HL-60 (cell line): ENCODE data around the gene AKAP13.

Source experiments
- DNase-seq, 2 experiments: peaks; one replicate each; pipeline ENCODE4 v3.0.0-alpha.2; 2010 to 2020; ENCODE audit warnings: low read depth in 1 of 2, low spot score in 1 of 2
- H3K27ac ChIP-seq: fragments of 250-450 bp; sonication (Bioruptor Pico); replicated peaks from 2 replicates; pipeline ENCODE4 v1.5.1; 2020; ENCODE audit warnings: mild to moderate bottlenecking, moderate library complexity
- H3K27me3 ChIP-seq: fragments of 250-450 bp; sonication (Bioruptor Pico); 2 replicates; pipeline ENCODE4 v1.5.1; 2021; ENCODE audit warnings: mild to moderate bottlenecking, moderate library complexity; ENCODE audit not compliant: insufficient read depth, poor library complexity, severe bottlenecking
- H3K4me3 ChIP-seq: replicated peaks from 2 replicates; pipeline ENCODE4 v1.5.1; 2011; ENCODE audit warnings: mild to moderate bottlenecking, control low read depth, low read length; ENCODE audit not compliant: insufficient read depth
- GABPA ChIP-seq: IDR thresholded peaks from 2 replicates; pipeline ENCODE4 v1.6.1; 2012; ENCODE audit warnings: low read depth
- POLR2AphosphoS5 ChIP-seq: IDR thresholded peaks from 2 replicates; pipeline ENCODE4 v1.6.1; 2012; ENCODE audit warnings: low read depth
- SPI1 ChIP-seq: IDR thresholded peaks from 2 replicates; pipeline ENCODE4 v1.6.1; 2012; ENCODE audit warnings: low read depth, mild to moderate bottlenecking, borderline replicate concordance
- TF ChIP-seq, protein P1 (sequence below): IDR thresholded peaks from one replicate; pipeline ENCODE4 v1.5.1; 2011; ENCODE audit warnings: low read length, control low read depth, inconsistent platforms; ENCODE audit not compliant: insufficient read depth
- TF ChIP-seq, protein P2 (sequence below): IDR thresholded peaks from 2 replicates; pipeline ENCODE4 v1.6.1; 2012; ENCODE audit warnings: low read depth; ENCODE audit not compliant: insufficient replicate concordance

Gene AKAP13

DNA sequence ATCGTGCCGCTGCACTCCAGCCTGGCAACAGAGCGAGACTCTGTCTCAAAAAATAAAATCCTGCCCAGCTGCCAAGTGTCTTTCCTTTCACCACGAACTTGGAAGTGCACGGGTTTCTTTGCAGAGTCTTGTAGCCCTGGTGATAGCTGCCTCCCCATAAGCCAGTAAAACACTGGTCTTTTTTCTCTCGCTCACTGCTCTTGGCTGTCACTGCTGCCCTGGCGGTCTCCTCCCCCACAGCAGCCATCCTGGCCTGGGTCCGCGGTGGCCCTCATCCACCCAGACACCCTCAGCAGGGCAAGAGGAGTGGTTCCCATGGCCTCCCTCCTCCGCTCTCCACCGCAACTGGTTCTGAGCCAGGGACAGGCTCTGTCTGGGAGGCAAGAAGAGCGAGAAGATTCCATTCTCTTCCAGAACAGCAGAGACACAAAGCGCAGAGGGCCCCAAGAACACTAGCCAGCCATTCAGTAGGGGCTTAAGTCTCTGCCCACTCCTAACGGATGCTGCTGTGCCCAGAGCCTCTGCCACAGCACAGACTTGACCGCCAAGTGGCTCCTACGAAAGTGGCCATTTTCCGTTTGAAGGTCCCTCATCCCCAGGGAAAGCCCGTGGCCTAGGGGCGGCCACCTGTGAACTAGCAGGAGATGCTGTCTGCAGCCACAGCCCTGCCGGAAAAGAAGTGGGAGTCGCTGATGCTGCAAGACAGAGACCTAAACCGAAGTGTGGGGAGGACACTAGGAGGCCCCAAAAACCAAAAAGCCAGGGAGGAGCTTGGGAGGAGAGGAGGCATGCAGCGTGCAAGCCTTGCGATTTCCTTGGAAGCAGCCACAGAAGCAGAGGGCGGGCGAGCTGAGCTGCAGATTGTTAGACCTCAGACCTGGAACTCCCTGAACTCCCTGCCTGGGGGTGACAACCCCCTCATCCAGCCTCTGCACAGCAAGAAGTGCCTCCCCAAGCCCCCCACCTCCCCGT, 370.2 kb downstream of the AKAP13 start:
- TF ChIP-seq GABPA (no peak), SPI1 (no peak), POLR2AphosphoS5 (0 out of 2 replicates have a peak, but pooled peaks have one; percentile 29)
- TF ChIP-seq, protein P1, sequence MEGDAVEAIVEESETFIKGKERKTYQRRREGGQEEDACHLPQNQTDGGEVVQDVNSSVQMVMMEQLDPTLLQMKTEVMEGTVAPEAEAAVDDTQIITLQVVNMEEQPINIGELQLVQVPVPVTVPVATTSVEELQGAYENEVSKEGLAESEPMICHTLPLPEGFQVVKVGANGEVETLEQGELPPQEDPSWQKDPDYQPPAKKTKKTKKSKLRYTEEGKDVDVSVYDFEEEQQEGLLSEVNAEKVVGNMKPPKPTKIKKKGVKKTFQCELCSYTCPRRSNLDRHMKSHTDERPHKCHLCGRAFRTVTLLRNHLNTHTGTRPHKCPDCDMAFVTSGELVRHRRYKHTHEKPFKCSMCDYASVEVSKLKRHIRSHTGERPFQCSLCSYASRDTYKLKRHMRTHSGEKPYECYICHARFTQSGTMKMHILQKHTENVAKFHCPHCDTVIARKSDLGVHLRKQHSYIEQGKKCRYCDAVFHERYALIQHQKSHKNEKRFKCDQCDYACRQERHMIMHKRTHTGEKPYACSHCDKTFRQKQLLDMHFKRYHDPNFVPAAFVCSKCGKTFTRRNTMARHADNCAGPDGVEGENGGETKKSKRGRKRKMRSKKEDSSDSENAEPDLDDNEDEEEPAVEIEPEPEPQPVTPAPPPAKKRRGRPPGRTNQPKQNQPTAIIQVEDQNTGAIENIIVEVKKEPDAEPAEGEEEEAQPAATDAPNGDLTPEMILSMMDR, result no peak
- TF ChIP-seq, protein P2, sequence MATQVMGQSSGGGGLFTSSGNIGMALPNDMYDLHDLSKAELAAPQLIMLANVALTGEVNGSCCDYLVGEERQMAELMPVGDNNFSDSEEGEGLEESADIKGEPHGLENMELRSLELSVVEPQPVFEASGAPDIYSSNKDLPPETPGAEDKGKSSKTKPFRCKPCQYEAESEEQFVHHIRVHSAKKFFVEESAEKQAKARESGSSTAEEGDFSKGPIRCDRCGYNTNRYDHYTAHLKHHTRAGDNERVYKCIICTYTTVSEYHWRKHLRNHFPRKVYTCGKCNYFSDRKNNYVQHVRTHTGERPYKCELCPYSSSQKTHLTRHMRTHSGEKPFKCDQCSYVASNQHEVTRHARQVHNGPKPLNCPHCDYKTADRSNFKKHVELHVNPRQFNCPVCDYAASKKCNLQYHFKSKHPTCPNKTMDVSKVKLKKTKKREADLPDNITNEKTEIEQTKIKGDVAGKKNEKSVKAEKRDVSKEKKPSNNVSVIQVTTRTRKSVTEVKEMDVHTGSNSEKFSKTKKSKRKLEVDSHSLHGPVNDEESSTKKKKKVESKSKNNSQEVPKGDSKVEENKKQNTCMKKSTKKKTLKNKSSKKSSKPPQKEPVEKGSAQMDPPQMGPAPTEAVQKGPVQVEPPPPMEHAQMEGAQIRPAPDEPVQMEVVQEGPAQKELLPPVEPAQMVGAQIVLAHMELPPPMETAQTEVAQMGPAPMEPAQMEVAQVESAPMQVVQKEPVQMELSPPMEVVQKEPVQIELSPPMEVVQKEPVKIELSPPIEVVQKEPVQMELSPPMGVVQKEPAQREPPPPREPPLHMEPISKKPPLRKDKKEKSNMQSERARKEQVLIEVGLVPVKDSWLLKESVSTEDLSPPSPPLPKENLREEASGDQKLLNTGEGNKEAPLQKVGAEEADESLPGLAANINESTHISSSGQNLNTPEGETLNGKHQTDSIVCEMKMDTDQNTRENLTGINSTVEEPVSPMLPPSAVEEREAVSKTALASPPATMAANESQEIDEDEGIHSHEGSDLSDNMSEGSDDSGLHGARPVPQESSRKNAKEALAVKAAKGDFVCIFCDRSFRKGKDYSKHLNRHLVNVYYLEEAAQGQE, result no peak
- Histone ChIP-seq H3K27me3 (no peaks in the 10 kb centered on the region), H3K27ac (peak overlapping the region; percentile 44), H3K4me3 (no peak overlapping the region)
- peak in 1 of 2 experiments; percentile 38 for DNase-seq

DNA sequence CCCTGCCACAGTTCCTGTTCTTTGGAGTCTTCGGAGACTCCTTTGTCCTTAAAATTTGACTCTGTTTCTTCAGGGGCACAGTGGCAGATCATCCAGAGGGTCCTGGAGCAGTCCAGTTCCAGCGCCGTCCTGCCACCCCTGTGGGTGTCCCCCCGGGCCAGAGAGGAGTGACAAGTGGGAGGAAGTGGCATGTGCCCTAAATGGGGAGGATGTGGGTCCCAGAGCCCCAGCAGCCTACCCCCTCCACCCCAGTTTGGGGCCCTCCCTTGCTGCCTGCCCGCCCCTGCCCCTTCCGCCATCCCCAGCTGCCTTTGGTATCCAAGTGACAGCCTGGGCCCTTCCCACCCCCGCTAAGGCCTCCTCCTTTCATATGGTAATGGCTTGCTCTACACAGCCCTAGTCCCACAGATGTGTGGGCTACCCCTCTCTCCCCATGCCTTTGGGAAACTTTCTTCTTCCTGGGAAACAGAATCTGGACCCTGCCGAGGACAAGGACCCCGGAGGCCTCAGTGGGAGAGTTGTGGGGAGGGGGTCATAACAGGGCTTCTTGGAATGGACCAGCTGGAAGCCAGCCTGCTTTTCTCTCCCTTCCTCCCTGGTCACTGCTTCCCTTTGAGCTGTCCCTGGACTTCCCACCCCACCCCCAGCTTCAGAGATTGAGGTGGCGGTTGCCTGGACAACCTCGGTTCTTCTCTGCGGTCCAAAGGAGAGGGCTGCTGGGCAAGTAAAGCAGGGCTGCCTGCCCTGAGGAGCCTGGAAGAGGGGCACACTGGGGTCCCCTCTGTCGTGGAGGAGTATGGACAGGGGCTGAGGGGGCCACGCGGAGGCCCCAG, 371.1 kb downstream of the AKAP13 start:
- TF ChIP-seq, protein P1, result no peak
- TF ChIP-seq SPI1, result peak; percentile 38; the same call in 1 of the 2 replicates
- no peak for TF ChIP-seq POLR2AphosphoS5
- TF ChIP-seq, protein P2, result no peak
- TF ChIP-seq GABPA, result no peak
- Histone ChIP-seq H3K27me3 (no peaks in the 10 kb centered on the region), H3K4me3 (no peak overlapping the region), H3K27ac (peak overlapping the region; percentile 32)
- peak in 1 of 2 experiments; percentile 38 for DNase-seq

DNA sequence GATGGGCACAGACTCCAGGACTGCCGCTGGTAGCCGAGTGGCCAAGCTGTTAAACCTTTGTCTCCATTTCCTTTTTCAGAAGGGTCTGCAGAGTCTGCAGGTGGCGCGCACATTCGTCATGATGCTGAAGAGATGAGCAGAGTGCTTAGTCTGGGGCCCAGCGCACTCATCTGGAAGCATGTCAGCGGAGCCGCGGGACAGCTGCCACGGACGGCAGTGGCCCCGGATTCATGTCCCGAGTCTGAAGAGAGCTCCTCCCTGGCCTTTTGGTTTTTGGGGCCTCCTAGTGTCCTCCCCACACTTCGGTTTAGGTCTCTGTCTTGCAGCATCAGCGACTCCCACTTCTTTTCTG, 371.7 kb downstream of the AKAP13 start:
- no peaks in the 10 kb centered on the region for H3K27me3 ChIP-seq
- H3K27ac ChIP-seq, result peak overlapping the region; percentile 32; the same call in 1 of the 2 replicates

More for the DNA sequence above, 371.7 kb downstream of the AKAP13 start:
- no peak for DNase-seq
- no peak overlapping the region for H3K4me3 ChIP-seq
- TF ChIP-seq SPI1 (no peak), POLR2AphosphoS5 (no peak), GABPA (no peak)
- TF ChIP-seq, protein P2, result no peak
- TF ChIP-seq, protein P1, result no peak
